A549 (cell line): ENCODE measurements around the gene PTPRG. TPM values are rescaled to one million over a fixed set of nuclear protein-coding genes. Genes with fewer than 3 reads are reported as not detected.

Experiments
- ATAC-seq, 2 experiments: fragments of 200-7000 bp in 1 of 2; fragments of >200 bp in 1 of 2; cut with Nextera tagmentation in 1 of 2; cut with Tn5 transposase in 1 of 2; 3 replicates each; pipeline versions ENCODE4 v1.8.0 to v1.9.1; 2018 to 2020; ENCODE audit warnings: mild to moderate bottlenecking in 1 of 2, moderate library complexity in 1 of 2
- CTCF ChIA-PET: fragments of 300-600 bp; sonication (Branson Sonifier 250); formaldehyde crosslinking; extraction: SDS; loops from one replicate; lab custom pipeline; 2021; ENCODE audit warnings: antibody characterized with exemption, inconsistent platforms; lab: Yijun Ruan, JAX
- POLR2A ChIA-PET: fragments of 350-600 bp; formaldehyde crosslinking; extraction: SDS; loops from one replicate; lab custom pipeline; 2021; ENCODE audit warnings: antibody characterized with exemption, inconsistent platforms; lab: Yijun Ruan, JAX
- DNase-seq, 2 experiments: peaks; one replicate each; pipeline versions ENCODE4 v3.0.0 to v3.0.0-alpha.2; 2011 to 2016; ENCODE audit warnings: low read depth in 1 of 2, low spot score in 1 of 2
- FAIRE-seq: peaks from 2 replicates; lab custom pipeline; 2011; peaks lifted over from hg19 to GRCh38; lab: Jason Lieb, UNC
- H3K27ac ChIP-seq, 2 experiments: fragments of >200 bp; sonication (Bioruptor Twin); formaldehyde crosslinking; 3 replicates each; pipeline ENCODE4 v1.5.1; 2016 to 2017
- H3K4me1 ChIP-seq: fragments of >200 bp; sonication (Bioruptor Twin); formaldehyde crosslinking; 3 replicates; pipeline ENCODE4 v1.6.1; 2016
- H3K4me2 ChIP-seq: fragments of >200 bp; sonication (Bioruptor Twin); formaldehyde crosslinking; 3 replicates; pipeline ENCODE4 v1.6.1; 2016
- H3K4me3 ChIP-seq: fragments of >200 bp; sonication (Bioruptor Twin); formaldehyde crosslinking; 3 replicates; pipeline ENCODE4 v1.5.1; 2016
- H3K9me3 ChIP-seq: fragments of >200 bp; sonication (Bioruptor Twin); formaldehyde crosslinking; 3 replicates; pipeline ENCODE4 v1.6.1; 2016
- BCL3 ChIP-seq: fragments of >200 bp; sonication (Bioruptor Twin); formaldehyde crosslinking; IDR thresholded peaks from 3 replicates; pipeline ENCODE4 v1.6.1; 2016
- BHLHE40 ChIP-seq: IDR thresholded peaks from 2 replicates; pipeline ENCODE4 v1.6.1; 2012; ENCODE audit warnings: low read depth, low read length, inconsistent platforms
- CBX2 ChIP-seq: fragments of 200-600 bp; sonication (generic); IDR thresholded peaks from 2 replicates; pipeline ENCODE4 v1.6.1; 2016; ENCODE audit warnings: low read depth, mild to moderate bottlenecking, borderline replicate concordance
- CEBPB ChIP-seq, 2 experiments: fragments of >200 bp in 1 of 2; sonication (Bioruptor Twin) in 1 of 2; formaldehyde crosslinking in 1 of 2; IDR thresholded peaks; 2 replicates each; pipeline ENCODE4 v1.6.1; 2012 to 2016
- CTCF ChIP-seq: fragments of >200 bp; sonication (Bioruptor Twin); formaldehyde crosslinking; IDR thresholded peaks from 3 replicates; pipeline ENCODE4 v1.5.1; 2016
- ELK1 ChIP-seq: fragments of 150-350 bp; IDR thresholded peaks from 2 replicates; pipeline ENCODE4 v1.6.1; 2014; ENCODE audit warnings: low read depth, mild to moderate bottlenecking, low read length
- ESRRA ChIP-seq: fragments of 150-350 bp; IDR thresholded peaks from 2 replicates; pipeline ENCODE4 v1.6.1; 2014; ENCODE audit warnings: mild to moderate bottlenecking, low read length, borderline replicate concordance
- GATA3 ChIP-seq: IDR thresholded peaks from 2 replicates; pipeline ENCODE4 v1.6.1; 2012; ENCODE audit warnings: borderline replicate concordance
- HES2 ChIP-seq: fragments of >200 bp; sonication (Bioruptor Twin); formaldehyde crosslinking; IDR thresholded peaks from 2 replicates; pipeline ENCODE4 v1.6.1; 2016
- HOXA7 ChIP-seq: fragments of 250-450 bp; sonication (Bioruptor Pico); IDR thresholded peaks from 2 replicates; pipeline ENCODE4 v1.5.0; 2020; ENCODE audit warnings: mild to moderate bottlenecking, moderate library complexity
- HOXB13 ChIP-seq: fragments of 250-450 bp; sonication (Bioruptor Pico); IDR thresholded peaks from 2 replicates; pipeline ENCODE4 v1.5.0; 2020; ENCODE audit warnings: low read depth, mild to moderate bottlenecking, moderate library complexity
- JUN ChIP-seq, 2 experiments: fragments of >200 bp; sonication (Bioruptor Twin); formaldehyde crosslinking; IDR thresholded peaks; 2 replicates in 1 of 2; 3 replicates in 1 of 2; pipeline ENCODE4 v1.6.1; 2016 to 2017
- KDM5A ChIP-seq: fragments of 200-600 bp; sonication (generic); IDR thresholded peaks from 2 replicates; pipeline ENCODE4 v1.6.1; 2016; ENCODE audit warnings: antibody characterized with exemption, mild to moderate bottlenecking
- MAX ChIP-seq: IDR thresholded peaks from 2 replicates; pipeline ENCODE4 v1.6.1; 2012
- MYC ChIP-seq: IDR thresholded peaks from 2 replicates; pipeline ENCODE4 v1.6.1; 2012; ENCODE audit warnings: mild to moderate bottlenecking, inconsistent platforms, low read length, improper control_type of control experiment, borderline replicate concordance
- NPAS2 ChIP-seq: fragments of 250-450 bp; sonication (Bioruptor Pico); IDR thresholded peaks from 2 replicates; pipeline ENCODE4 v1.8.0; 2022; ENCODE audit warnings: mild to moderate bottlenecking, moderate library complexity, borderline replicate concordance
- POLR2AphosphoS2 ChIP-seq: conservative IDR thresholded peaks from 2 replicates; pipeline ENCODE4 v1.6.1; 2012; ENCODE audit warnings: low read length, improper control_type of control experiment, inconsistent platforms
- RARB ChIP-seq: fragments of 250-450 bp; sonication (Bioruptor Pico); IDR thresholded peaks from 2 replicates; pipeline ENCODE4 v1.8.0; 2021; ENCODE audit warnings: mild to moderate bottlenecking, moderate library complexity
- RCOR1 ChIP-seq: fragments of 150-350 bp; IDR thresholded peaks from 2 replicates; pipeline ENCODE4 v1.6.1; 2014; ENCODE audit warnings: antibody characterized with exemption, low read length, low read depth
- RFX5 ChIP-seq: fragments of 450-650 bp; IDR thresholded peaks from 2 replicates; pipeline ENCODE4 v1.7.1; 2014; ENCODE audit warnings: antibody characterized with exemption, mild to moderate bottlenecking, moderate library complexity
- RNF2 ChIP-seq: fragments of 200-600 bp; sonication (generic); IDR thresholded peaks from 2 replicates; pipeline ENCODE4 v1.6.1; 2016; ENCODE audit warnings: low read depth, mild to moderate bottlenecking, antibody characterized with exemption, moderate library complexity, borderline replicate concordance
- USF2 ChIP-seq: fragments of 450-650 bp; IDR thresholded peaks from 2 replicates; pipeline ENCODE4 v1.6.1; 2014; ENCODE audit warnings: antibody characterized with exemption
- ZC3H11A ChIP-seq: fragments of 450-650 bp; IDR thresholded peaks from 2 replicates; pipeline ENCODE4 v1.6.1; 2014; ENCODE audit warnings: antibody characterized with exemption, mild to moderate bottlenecking
- ZFP36 ChIP-seq: fragments of 450-650 bp; IDR thresholded peaks from 2 replicates; pipeline ENCODE4 v1.6.1; 2014; ENCODE audit warnings: borderline replicate concordance; ENCODE audit not compliant: partially characterized antibody
- ZSCAN20 ChIP-seq: fragments of 250-450 bp; sonication (Bioruptor Pico); IDR thresholded peaks from 2 replicates; pipeline ENCODE4 v1.8.0; 2022; ENCODE audit warnings: mild to moderate bottlenecking, moderate library complexity
- WGBS: methylation state at CpG from one replicate; pipeline ENCODE4 v1.1.6; 2017; ENCODE audit errors: missing lambda C conversion rate; 5-methylcytosine and 5-hydroxymethylcytosine counted together
- polyA plus RNA-seq, 4 experiments: library from polyadenylated mRNA; depleted of rRNA in 3 of 4; stranded (reverse); fragments of >200 nt; fragmentation: RNase III in 1 of 4; extraction: RNeasy Plus Mini Kit Qiagen cat#74134 plus additional on column Dnase treatment in 1 of 4; gene quantifications; 2 replicates in 3 of 4; 3 replicates in 1 of 4; pipeline ENCODE4 v1.2.3, GENCODE V29; 2011 to 2017

Gene PTPRG
- polyA plus RNA-seq, 2 of the 4 experiments (the other 2 are of a cell fraction): 4.5 to 4.8 TPM

GRCh38 chr3:62284442-62284841, 723.1 kb downstream of the PTPRG start:
- TF ChIP-seq RARB (CRISPR knock-in tag) (no peak), CBX2 (no peak), BHLHE40 (no peak), RFX5 (no peak), USF2 (no peak)
- POLR2A ChIA-PET: no interaction called here

GRCh38 chr3:62287392-62287927, 726.1 kb downstream of the PTPRG start:
- no peak overlapping the region for H3K4me2 ChIP-seq
- TF ChIP-seq RARB (CRISPR knock-in tag) (no peak), HOXA7 (CRISPR knock-in tag) (no peak), POLR2AphosphoS2 (no peak), ZFP36 (no peak)
- TF ChIP-seq, all 56 proteins: peak for 0
- DNase-seq: no peak
- 57% methylated on average over 4 of the region's 4 CpGs for WGBS
- ATAC-seq: no peak
- Histone ChIP-seq H3K4me3 (no peak overlapping the region), H3K9me3 (no peaks in the 10 kb centered on the region), H3K27ac (no peak overlapping the region), H3K4me1 (no peaks in the 10 kb centered on the region)
- ChIA-PET CTCF (no interaction called here), POLR2A (no interaction called here)
- FAIRE-seq: no peak

More at GRCh38 chr3:62284442-62284841, 723.1 kb downstream of the PTPRG start:
- H3K9me3 ChIP-seq: no peaks in the 10 kb centered on the region
- CTCF ChIA-PET: no interaction called here
- ATAC-seq: no peak
- FAIRE-seq: no peak
- no peak overlapping the region for H3K4me3 ChIP-seq
- H3K4me1 ChIP-seq: no peaks in the 10 kb centered on the region
- H3K27ac ChIP-seq: no peak overlapping the region
- H3K4me2 ChIP-seq: no peak overlapping the region
- DNase-seq: no peak
- 56% methylated on average over 2 of the region's 2 CpGs for WGBS

GRCh38 chr3:62289922-62290321, 728.6 kb downstream of the PTPRG start:
- H3K27ac ChIP-seq: no peak overlapping the region
- 54% methylated on average over 2 of the region's 2 CpGs for WGBS
- TF ChIP-seq MAX: no peak
- no peak for TF ChIP-seq CEBPB (IDR thresholded peaks at IDR 0.05)
- no peak for TF ChIP-seq RCOR1
- no peak for TF ChIP-seq ESRRA
- TF ChIP-seq ELK1: no peak
- TF ChIP-seq HOXB13 (CRISPR knock-in tag): no peak
- no peak for TF ChIP-seq RNF2
- no peak for TF ChIP-seq CTCF
- no peak for TF ChIP-seq NPAS2 (CRISPR knock-in tag)
- TF ChIP-seq ZFP36: no peak
- no peak for TF ChIP-seq HES2
- TF ChIP-seq ZSCAN20 (CRISPR knock-in tag): no peak
- TF ChIP-seq MYC: no peak
- TF ChIP-seq GATA3: no peak
- no peak for TF ChIP-seq KDM5A
- no peak for TF ChIP-seq ZC3H11A
- no peak for TF ChIP-seq POLR2AphosphoS2
- no peak for TF ChIP-seq BCL3
- TF ChIP-seq JUN (IDR thresholded peaks at IDR 0.05): no peak
- TF ChIP-seq, all 56 proteins: peak for 0
- ChIA-PET CTCF (interaction anchor here (0.6 kb wide), 2 partner anchors 132 to 1190 kb away, joined by 3 to 4 read pairs; no protein-coding TSS in a partner anchor), POLR2A (no interaction called here)
- FAIRE-seq: no peak
- ATAC-seq: no peak
- no peaks in the 10 kb centered on the region for H3K4me1 ChIP-seq
- H3K4me3 ChIP-seq: no peak overlapping the region
- no peak for DNase-seq
- H3K9me3 ChIP-seq: no peaks in the 10 kb centered on the region
- H3K4me2 ChIP-seq: no peak overlapping the region
